ENCODE results near the gene AUTS2. TPM values are rescaled to one million over a fixed set of nuclear protein-coding genes. Genes with fewer than 3 reads are reported as not detected.

Gene AUTS2
- total RNA-seq, 2 donors from 2014 or later = 8.6 TPM

DNA sequence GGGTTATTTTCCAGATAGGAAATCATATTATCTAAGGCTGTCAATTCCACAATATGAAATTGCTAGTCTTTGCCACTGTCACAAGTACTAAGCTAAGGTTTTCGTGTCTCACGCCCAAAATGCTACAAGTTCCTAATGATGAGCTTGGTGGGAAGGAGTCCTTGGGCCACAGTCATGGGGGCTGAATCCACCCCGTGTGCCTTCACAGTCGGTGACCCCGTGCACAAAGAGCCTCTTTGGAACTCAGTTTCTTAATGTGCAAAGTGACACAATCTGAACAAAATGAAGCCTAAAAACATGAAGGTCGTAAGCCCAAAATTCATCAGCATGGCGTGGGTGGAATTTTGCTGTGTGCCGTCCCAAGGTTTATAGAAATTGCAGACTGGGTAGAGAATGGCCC is 1196.7 kb downstream of the AUTS2 start:
- no peak for DNase-seq (ENCODE audit: low spot score)
- Histone ChIP-seq H3K27me3 (no peaks in the 10 kb centered on the region), H3K4me3 (no peak overlapping the region), H3K27ac (no peak overlapping the region), H3K4me1 (no peaks in the 10 kb centered on the region), H3K9me3 (peaks cover 0 to 8% of the 10 kb centered on the region in 2 donors), H3K36me3 (peaks cover 20% of the 10 kb centered on the region)
- TF ChIP-seq, protein P1, sequence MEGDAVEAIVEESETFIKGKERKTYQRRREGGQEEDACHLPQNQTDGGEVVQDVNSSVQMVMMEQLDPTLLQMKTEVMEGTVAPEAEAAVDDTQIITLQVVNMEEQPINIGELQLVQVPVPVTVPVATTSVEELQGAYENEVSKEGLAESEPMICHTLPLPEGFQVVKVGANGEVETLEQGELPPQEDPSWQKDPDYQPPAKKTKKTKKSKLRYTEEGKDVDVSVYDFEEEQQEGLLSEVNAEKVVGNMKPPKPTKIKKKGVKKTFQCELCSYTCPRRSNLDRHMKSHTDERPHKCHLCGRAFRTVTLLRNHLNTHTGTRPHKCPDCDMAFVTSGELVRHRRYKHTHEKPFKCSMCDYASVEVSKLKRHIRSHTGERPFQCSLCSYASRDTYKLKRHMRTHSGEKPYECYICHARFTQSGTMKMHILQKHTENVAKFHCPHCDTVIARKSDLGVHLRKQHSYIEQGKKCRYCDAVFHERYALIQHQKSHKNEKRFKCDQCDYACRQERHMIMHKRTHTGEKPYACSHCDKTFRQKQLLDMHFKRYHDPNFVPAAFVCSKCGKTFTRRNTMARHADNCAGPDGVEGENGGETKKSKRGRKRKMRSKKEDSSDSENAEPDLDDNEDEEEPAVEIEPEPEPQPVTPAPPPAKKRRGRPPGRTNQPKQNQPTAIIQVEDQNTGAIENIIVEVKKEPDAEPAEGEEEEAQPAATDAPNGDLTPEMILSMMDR (IDR thresholded peaks at IDR 0.05) = no peak

DNA sequence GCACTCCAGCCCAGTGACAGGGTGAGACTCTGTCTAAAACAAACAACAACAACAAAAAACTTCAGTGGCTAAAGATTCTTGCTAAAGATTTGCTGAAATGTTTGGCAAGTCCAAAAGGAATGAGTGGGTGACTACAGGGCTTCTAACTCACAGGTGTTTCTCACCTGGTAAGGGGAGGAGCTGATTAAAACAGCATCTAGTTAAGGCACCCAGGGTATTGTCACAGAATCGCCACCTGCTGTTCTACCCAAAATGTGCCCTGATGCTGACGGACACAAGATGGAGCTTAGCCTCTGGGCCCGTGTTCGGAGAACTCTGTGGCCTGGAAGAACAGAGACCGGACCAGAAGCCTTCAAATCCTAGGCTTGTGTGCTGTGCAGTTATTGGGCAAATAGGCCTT is 1197.7 kb downstream of the AUTS2 start:
- no peak overlapping the region for H3K27ac ChIP-seq
- H3K27me3 ChIP-seq = no peaks in the 10 kb centered on the region
- H3K9me3 ChIP-seq = peaks cover 0 to 13% of the 10 kb centered on the region in 2 donors
- peaks cover 10% of the 10 kb centered on the region for H3K36me3 ChIP-seq
- DNase-seq (ENCODE audit: low spot score) = no peak
- H3K4me3 ChIP-seq = no peak overlapping the region
- no peaks in the 10 kb centered on the region for H3K4me1 ChIP-seq
- TF ChIP-seq, protein P1 (IDR thresholded peaks at IDR 0.05) = no peak

DNA sequence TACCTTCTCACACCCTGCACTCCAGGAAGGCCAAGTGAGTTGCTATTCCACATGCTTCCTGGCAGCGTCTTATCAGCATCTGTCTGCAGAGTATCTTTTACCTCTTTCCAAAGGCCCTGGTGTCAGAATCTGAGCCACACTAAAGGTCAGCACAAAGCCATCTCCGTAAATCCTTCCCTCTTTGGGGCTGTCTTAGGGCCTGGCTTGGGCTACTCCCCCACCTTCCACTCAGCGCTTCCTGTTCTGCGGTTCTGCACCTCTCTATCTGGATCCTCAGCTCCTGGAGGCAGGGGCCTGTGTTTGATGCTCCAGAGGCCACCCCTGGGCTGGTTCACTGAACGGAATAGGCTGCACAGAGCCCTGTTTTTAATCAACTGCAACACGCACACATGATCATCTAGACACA is 1198.8 kb downstream of the AUTS2 start:
- Histone ChIP-seq H3K4me1 (no peaks in the 10 kb centered on the region), H3K27me3 (no peaks in the 10 kb centered on the region), H3K36me3 (peaks cover under 1% of the 10 kb centered on the region), H3K9me3 (peaks cover 0 to 13% of the 10 kb centered on the region in 2 donors), H3K27ac (no peak overlapping the region), H3K4me3 (no peak overlapping the region)
- DNase-seq (ENCODE audit: low spot score) = no peak
- TF ChIP-seq, protein P1 (IDR thresholded peaks at IDR 0.05) = no peak

DNA sequence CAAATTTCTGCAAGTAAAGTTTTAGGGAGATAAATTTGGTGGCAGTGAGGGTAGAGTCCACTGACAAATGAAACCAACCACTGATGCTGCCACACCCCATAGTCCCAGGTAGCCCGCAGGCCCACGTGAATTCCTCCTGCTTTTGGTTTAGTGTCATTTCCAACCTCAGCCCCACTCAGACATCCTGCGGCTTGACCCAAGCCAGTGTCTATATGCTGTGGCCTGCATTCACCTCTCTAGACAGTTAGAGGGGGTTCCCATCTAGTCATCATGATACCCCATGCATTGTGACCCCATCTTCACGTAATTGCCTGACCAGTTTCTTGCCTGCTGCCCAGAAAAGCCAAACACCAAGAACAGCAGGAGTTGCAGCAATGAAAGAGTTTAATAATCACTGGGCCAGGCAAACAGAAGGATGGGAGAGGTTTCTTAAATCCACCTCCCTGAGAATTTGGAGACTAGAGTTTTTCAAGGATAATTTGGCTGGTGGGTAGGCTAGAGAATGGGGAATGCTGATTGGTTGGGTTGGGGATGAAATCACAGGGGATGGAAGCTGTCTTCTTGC is 1201.6 kb downstream of the AUTS2 start:
- H3K9me3 ChIP-seq = peaks cover 0 to 22% of the 10 kb centered on the region in 2 donors
- H3K27ac ChIP-seq = no peak overlapping the region
- DNase-seq (ENCODE audit: low spot score) = no peak
- TF ChIP-seq, protein P1 (IDR thresholded peaks at IDR 0.05) = no peak
- no peaks in the 10 kb centered on the region for H3K4me1 ChIP-seq
- no peak overlapping the region for H3K4me3 ChIP-seq
- no peaks in the 10 kb centered on the region for H3K27me3 ChIP-seq
- H3K36me3 ChIP-seq = no peaks in the 10 kb centered on the region

DNA sequence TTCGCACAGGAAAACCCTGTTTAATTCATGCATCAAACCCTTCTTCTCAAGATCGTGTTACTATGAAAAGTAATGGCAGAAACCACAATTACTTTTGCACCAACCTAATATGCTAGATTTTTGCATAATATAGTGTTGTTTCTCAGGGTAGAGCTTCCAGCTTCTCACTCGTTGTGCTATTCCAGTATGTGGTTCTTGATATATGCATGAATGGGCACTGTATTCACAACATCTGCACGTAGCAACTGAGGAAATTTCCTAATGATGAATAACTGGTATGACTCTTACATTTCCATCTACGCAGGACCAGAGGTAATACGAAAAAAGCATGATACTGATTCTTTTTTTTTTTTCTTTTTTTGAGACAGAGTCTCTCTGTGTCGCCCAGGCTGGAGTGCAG is 1207.1 kb downstream of the AUTS2 start:
- no peaks in the 10 kb centered on the region for H3K36me3 ChIP-seq
- TF ChIP-seq, protein P1 (IDR thresholded peaks at IDR 0.05) = no peak

DNA sequence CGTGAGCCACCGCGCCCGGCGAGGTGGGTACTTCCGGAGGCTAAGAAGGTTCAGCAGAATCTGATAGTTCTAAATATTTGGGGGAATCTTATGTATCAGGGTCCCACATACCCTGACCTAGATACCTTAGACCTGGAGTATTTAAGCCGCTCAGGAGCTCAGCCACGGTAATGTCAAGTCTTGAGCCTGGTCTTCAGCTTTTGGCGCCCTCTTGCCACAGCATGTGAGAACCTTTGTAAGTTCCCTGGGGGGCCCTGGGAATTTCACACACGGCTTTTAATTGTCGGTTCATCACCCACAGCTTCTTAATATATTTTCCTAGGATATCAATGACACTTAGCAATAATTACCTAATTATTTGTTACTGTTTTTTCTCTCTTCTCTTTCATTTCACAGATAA is 1209.4 kb downstream of the AUTS2 start:
- Histone ChIP-seq H3K27me3 (no peaks in the 10 kb centered on the region), H3K36me3 (no peaks in the 10 kb centered on the region), H3K4me1 (no peaks in the 10 kb centered on the region), H3K9me3 (peaks cover 0 to 8% of the 10 kb centered on the region in 2 donors), H3K27ac (no peak overlapping the region), H3K4me3 (no peak overlapping the region)
- DNase-seq (ENCODE audit: low spot score) = no peak
- TF ChIP-seq, protein P1 (IDR thresholded peaks at IDR 0.05) = no peak

More for the DNA sequence above, 1207.1 kb downstream of the AUTS2 start:
- no peaks in the 10 kb centered on the region for H3K27me3 ChIP-seq
- no peak overlapping the region for H3K27ac ChIP-seq
- H3K9me3 ChIP-seq = peaks cover 0 to 10% of the 10 kb centered on the region in 2 donors
- no peak for DNase-seq (ENCODE audit: low spot score)
- no peak overlapping the region for H3K4me3 ChIP-seq
- no peaks in the 10 kb centered on the region for H3K4me1 ChIP-seq

All from right atrium auricular region (tissue), 2 donors.